HG03060 (cell line): ENCODE data around the gene TTC14.

ENCODE experiments used
- ATAC-seq: cut with Tn5 transposase; IDR thresholded peaks from one replicate; pipeline ENCODE4 v1.9.1; 2021; ENCODE audit warnings: low read depth, moderate number of reproducible peaks; ENCODE audit not compliant: unreplicated experiment

Gene TTC14

DNA sequence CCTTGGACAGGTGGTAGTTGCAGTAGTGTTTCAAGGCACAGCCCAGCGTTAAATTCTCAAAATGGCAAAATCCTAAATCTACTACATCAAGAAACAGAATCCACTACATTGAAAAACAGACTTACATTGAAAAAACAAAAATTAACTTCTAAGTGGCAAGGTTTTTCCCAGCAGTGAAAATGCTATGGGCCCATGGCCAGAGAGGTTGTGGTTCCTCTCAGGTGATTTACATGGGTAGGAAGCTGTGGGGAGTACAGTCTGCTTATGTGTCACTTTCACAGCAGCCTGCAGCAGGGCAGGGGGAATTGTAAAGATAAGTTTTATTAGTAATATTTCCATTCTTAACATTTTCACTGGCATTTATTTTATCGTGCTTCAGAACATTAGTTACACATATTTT, 24.9 kb downstream of the TTC14 start:
- ATAC-seq, result peak; percentile 90

DNA sequence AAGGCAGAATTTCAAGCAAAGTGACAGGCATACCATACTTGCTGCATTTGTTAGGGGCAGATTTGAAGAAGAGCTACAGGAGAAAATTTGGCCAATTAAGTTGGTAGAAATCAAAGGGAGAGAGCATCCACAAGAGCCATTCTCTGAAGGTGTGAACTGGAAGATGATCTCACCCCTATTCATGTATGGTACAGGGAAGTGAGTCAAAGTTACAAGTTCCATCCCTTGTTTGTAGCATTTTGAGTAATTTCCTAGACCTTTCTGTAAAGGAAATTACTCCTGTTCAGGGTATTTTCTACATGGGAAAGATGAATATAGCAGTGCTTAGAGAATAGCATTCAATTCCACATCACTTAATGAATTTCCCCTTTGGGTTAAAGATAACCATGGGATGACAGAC, 28.4 kb downstream of the TTC14 start:
- no peak for ATAC-seq

DNA sequence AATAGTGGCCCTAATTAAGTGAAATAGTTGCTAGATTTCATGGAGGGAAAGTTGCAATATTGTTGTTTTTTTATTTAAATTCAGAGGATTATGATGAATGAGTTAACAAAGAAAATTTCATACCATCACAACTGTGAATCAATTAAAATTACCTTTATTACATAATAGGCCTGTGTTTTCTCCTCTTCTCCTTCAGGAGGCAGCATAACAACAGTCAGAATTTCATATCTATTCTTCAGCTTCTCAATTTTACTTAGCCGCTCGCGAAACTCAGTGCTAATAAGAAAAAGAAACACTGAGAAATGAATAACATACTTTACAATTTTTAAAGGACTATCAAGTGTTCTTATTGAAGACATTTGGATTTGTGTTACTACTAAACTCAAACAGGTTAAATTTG, 29.4 kb downstream of the TTC14 start:
- ATAC-seq, result no peak

DNA sequence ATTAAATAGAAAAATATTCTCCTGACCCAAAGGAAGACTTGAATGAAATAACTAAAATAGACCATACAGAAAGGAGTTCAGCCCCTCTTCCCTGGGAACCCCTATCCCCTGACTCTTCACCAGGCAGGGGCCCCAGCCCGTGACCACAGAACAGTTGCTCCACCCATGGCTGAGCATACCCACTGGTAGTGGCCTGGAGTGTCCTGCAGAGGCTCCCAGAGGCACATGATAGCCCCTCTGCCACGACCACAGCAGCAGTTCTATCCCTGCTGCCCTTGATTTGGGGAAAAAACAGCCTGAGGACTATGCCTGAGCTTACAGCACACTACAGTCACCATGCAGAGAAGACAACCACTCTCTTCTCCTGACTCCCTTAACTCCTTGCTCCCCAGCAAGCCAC, 31.8 kb downstream of the TTC14 start:
- ATAC-seq, result no peak

DNA sequence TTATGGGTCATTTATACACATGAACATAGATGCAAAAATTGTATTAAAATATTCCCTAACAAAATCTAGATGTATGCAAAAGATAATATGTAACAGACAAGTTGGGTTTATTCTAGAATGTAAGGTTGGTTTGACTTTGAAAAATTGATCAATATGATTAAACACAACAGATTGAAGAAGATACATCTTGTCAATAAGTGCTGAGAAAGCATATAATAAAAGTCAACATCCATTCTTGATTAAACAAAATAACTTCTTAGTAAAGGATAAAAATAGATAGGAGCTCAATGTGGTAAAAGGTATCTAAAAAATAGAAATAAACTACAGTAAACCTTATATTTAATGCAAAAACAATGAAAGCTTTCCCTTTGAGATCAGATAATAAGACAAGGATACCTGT, 39.0 kb downstream of the TTC14 start:
- no peak for ATAC-seq

DNA sequence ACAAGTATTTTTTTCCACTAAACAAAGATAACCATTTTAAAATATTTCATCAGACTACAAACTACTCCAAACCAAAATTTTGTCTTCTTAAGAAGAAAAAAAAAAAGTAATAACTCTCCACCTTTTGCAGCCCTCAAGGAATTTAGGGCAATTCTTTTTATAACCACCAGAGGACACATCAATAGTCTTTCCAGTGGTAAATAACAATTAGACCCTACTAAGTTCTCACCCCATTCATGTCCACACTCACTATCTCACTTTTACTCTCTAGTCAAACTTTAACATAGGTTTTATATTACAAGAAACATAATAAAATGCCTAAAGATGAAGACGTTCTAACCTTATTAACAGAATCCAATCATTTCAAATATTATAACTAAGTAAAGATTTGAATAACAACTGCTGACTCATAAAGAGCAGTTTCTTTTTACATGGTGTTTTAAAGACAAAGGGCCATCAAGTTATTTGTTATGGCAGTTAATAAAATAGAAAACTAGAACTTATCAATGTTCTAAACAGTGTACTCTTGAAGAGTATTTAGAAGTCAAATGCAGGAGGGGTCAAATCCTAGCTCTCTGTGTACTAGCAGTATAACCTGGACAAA, 44.3 kb downstream of the TTC14 start:
- peak; percentile 53 for ATAC-seq

DNA sequence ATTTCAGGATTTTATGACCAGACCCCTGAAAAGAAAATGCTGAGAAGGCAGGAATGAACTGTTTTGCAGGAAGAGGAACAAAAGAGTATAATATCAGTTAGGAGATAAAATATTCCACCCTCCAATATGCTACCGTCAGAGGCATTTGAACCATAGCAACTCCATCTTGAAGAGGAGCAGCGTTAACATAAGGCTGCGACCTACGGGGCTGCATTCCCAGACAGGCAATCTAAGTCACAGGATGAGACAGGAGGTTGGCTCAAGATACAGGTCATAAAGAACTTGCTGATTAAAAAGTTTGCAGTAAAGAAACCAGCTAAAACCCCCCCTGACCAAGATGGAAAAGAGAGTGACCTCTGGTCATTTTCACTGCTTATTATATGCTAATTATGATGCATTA, 54.4 kb downstream of the TTC14 start:
- ATAC-seq, result no peak

DNA sequence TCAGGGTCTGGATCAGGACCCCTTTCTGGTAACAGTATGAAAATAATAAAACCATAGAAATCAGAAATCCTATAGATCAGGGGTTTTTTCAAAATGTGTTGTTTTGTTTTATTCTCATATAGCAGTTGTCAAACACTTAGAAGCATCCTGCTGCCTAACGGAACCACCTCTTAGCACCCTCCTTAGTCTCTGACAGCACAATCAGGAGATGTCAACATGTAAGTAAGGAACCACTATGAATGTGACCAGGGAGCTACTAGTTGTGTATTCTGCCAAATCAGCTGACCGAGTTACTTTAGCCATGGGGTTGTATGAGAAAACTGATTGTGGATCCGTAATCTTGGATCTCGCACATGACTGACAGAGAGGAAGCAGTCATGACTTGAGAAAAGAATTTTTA, 55.1 kb downstream of the TTC14 start:
- ATAC-seq, result no peak
